HEK293 (cell line): ENCODE results near the gene R3HDM2.

ENCODE experiments used
- CTCF ChIA-PET: fragments of 350-600 bp; formaldehyde crosslinking; extraction: SDS; loops from one replicate; lab custom pipeline; 2021; ENCODE audit warnings: antibody characterized with exemption; lab: Yijun Ruan, JAX
- POLR2A ChIA-PET: fragments of 300-600 bp; formaldehyde crosslinking; extraction: SDS; loops from one replicate; lab custom pipeline; 2020; ENCODE audit warnings: antibody characterized with exemption, inconsistent platforms; lab: Yijun Ruan, JAX
- H3K27ac ChIP-seq: fragments of 200-500 bp; sonication (Bioruptor generic); 2 replicates; pipeline ENCODE4 v1.5.1; 2014; ENCODE audit warnings: low read depth, low read length, control low read depth, inconsistent platforms; ENCODE audit errors: extremely low read depth
- H3K36me3 ChIP-seq, 2 experiments: fragments of 200-500 bp in 1 of 2; sonication (Bioruptor generic) in 1 of 2; 1 replicate in 1 of 2; 2 replicates in 1 of 2; pipeline ENCODE4 v1.5.1; 2014 to 2017; ENCODE audit warnings: inconsistent platforms in 2 of 2, low read length in 2 of 2; ENCODE audit not compliant: control insufficient read depth in 2 of 2, insufficient read depth in 1 of 2
- H3K4me1 ChIP-seq: fragments of 200-500 bp; sonication (Bioruptor generic); 2 replicates; pipeline ENCODE4 v1.5.1; 2014; ENCODE audit warnings: mild to moderate bottlenecking, low read length, inconsistent platforms; ENCODE audit not compliant: control insufficient read depth, insufficient read depth
- H3K4me3 ChIP-seq: 2 replicates; pipeline ENCODE4 v1.5.1; 2011; ENCODE audit warnings: low read depth, mild to moderate bottlenecking, control low read depth, low read length, moderate library complexity
- H3K9me3 ChIP-seq: fragments of 200-500 bp; sonication (Bioruptor generic); 2 replicates; pipeline ENCODE4 v1.5.1; 2014; ENCODE audit warnings: low read depth, low read length, inconsistent platforms; ENCODE audit not compliant: control insufficient read depth, insufficient read depth
- HOXA7 ChIP-seq: sonication (generic); formaldehyde crosslinking; IDR thresholded peaks from 2 replicates; pipeline ENCODE4 v1.8.1; 2022; ENCODE audit warnings: missing genetic modification reagents, borderline replicate concordance
- HOXC10 ChIP-seq: sonication (generic); formaldehyde crosslinking; IDR thresholded peaks from 2 replicates; pipeline ENCODE4 v1.8.1; 2023; ENCODE audit warnings: mild to moderate bottlenecking, missing genetic modification reagents
- IKZF3 ChIP-seq: fragments of 450-650 bp; IDR thresholded peaks from 2 replicates; pipeline ENCODE4 v1.5.0; 2018; ENCODE audit warnings: missing biosample characterization, mild to moderate bottlenecking, missing genetic modification characterization, moderate library complexity
- KLF8 ChIP-seq: fragments of 450-650 bp; formaldehyde crosslinking; IDR thresholded peaks from 2 replicates; pipeline ENCODE4 v1.5.1; 2016; ENCODE audit warnings: missing biosample characterization, missing genetic modification characterization
- PRDM4 ChIP-seq: fragments of 450-650 bp; formaldehyde crosslinking; IDR thresholded peaks from 2 replicates; pipeline ENCODE4 v1.5.1; 2017; ENCODE audit warnings: missing biosample characterization, missing genetic modification characterization
- SCRT1 ChIP-seq: fragments of 450-650 bp; formaldehyde crosslinking; IDR thresholded peaks from 2 replicates; pipeline ENCODE4 v1.5.1; 2016; ENCODE audit warnings: missing biosample characterization, missing genetic modification characterization, borderline replicate concordance
- SP2 ChIP-seq: fragments of 450-650 bp; formaldehyde crosslinking; IDR thresholded peaks from 2 replicates; pipeline ENCODE4 v1.5.1; 2016; ENCODE audit warnings: missing biosample characterization, missing genetic modification characterization
- TSHZ1 ChIP-seq: fragments of 450-650 bp; formaldehyde crosslinking; IDR thresholded peaks from 2 replicates; pipeline ENCODE4 v1.5.1; 2016; ENCODE audit warnings: missing biosample characterization, missing genetic modification characterization, borderline replicate concordance
- ZFP41 ChIP-seq: fragments of 450-650 bp; formaldehyde crosslinking; IDR thresholded peaks from 2 replicates; pipeline ENCODE4 v1.5.1; 2016; ENCODE audit warnings: missing biosample characterization, missing genetic modification characterization, borderline replicate concordance
- ZNF114 ChIP-seq: fragments of 450-650 bp; formaldehyde crosslinking; IDR thresholded peaks from 2 replicates; pipeline ENCODE4 v1.5.0; 2017; ENCODE audit warnings: missing biosample characterization, missing genetic modification characterization
- ZNF174 ChIP-seq: fragments of 450-650 bp; formaldehyde crosslinking; IDR thresholded peaks from 2 replicates; pipeline ENCODE4 v1.5.0; 2017; ENCODE audit warnings: missing biosample characterization, mild to moderate bottlenecking, missing genetic modification characterization
- ZNF211 ChIP-seq: fragments of 450-650 bp; formaldehyde crosslinking; IDR thresholded peaks from 2 replicates; pipeline ENCODE4 v1.5.1; 2016; ENCODE audit warnings: low read depth, missing biosample characterization, missing genetic modification characterization
- ZNF221 ChIP-seq: fragments of 450-650 bp; formaldehyde crosslinking; IDR thresholded peaks from 2 replicates; pipeline ENCODE4 v1.5.1; 2017; ENCODE audit warnings: missing biosample characterization, missing genetic modification characterization, borderline replicate concordance
- ZNF248 ChIP-seq: fragments of 450-650 bp; formaldehyde crosslinking; IDR thresholded peaks from 2 replicates; pipeline ENCODE4 v1.5.1; 2017; ENCODE audit warnings: missing biosample characterization, missing genetic modification characterization
- ZNF350 ChIP-seq: fragments of 450-650 bp; formaldehyde crosslinking; IDR thresholded peaks from 2 replicates; pipeline ENCODE4 v1.5.0; 2017; ENCODE audit warnings: missing biosample characterization, mild to moderate bottlenecking, missing genetic modification characterization
- ZNF366 ChIP-seq: fragments of 450-650 bp; formaldehyde crosslinking; conservative IDR thresholded peaks from 2 replicates; pipeline ENCODE4 v1.5.1; 2016; ENCODE audit warnings: missing biosample characterization, missing genetic modification characterization
- ZNF37A ChIP-seq: fragments of 450-650 bp; IDR thresholded peaks from 2 replicates; pipeline ENCODE4 v1.5.1; 2018; ENCODE audit warnings: missing biosample characterization, missing genetic modification characterization
- ZNF544 ChIP-seq: fragments of 450-650 bp; formaldehyde crosslinking; IDR thresholded peaks from 2 replicates; pipeline ENCODE4 v1.5.0; 2017; ENCODE audit warnings: missing biosample characterization, missing genetic modification characterization
- ZNF571 ChIP-seq: fragments of 450-650 bp; formaldehyde crosslinking; IDR thresholded peaks from 2 replicates; pipeline ENCODE4 v1.5.0; 2017; ENCODE audit warnings: missing biosample characterization, missing genetic modification characterization
- ZNF596 ChIP-seq: fragments of 450-650 bp; IDR thresholded peaks from 2 replicates; pipeline ENCODE4 v1.5.0; 2018; ENCODE audit warnings: missing biosample characterization, mild to moderate bottlenecking, missing genetic modification characterization, moderate library complexity
- TF ChIP-seq, protein P1 (sequence below): fragments of 450-650 bp; formaldehyde crosslinking; IDR thresholded peaks from 2 replicates; pipeline ENCODE4; 2016; ENCODE audit warnings: missing biosample characterization, missing genetic modification characterization
- TF ChIP-seq, protein P2 (sequence below): fragments of 450-650 bp; formaldehyde crosslinking; IDR thresholded peaks from 2 replicates; pipeline ENCODE4 v1.5.1; 2016; ENCODE audit warnings: missing biosample characterization, missing genetic modification characterization
- TF ChIP-seq, protein P3 (sequence below): fragments of 450-650 bp; formaldehyde crosslinking; IDR thresholded peaks from 2 replicates; pipeline ENCODE4 v1.5.1; 2016; ENCODE audit warnings: missing biosample characterization, missing genetic modification characterization, low read depth
- TF ChIP-seq, protein P4 (sequence below): fragments of 450-650 bp; formaldehyde crosslinking; IDR thresholded peaks from 2 replicates; pipeline ENCODE4 v1.5.1; 2016; ENCODE audit warnings: missing biosample characterization, missing genetic modification characterization

Gene R3HDM2

DNA sequence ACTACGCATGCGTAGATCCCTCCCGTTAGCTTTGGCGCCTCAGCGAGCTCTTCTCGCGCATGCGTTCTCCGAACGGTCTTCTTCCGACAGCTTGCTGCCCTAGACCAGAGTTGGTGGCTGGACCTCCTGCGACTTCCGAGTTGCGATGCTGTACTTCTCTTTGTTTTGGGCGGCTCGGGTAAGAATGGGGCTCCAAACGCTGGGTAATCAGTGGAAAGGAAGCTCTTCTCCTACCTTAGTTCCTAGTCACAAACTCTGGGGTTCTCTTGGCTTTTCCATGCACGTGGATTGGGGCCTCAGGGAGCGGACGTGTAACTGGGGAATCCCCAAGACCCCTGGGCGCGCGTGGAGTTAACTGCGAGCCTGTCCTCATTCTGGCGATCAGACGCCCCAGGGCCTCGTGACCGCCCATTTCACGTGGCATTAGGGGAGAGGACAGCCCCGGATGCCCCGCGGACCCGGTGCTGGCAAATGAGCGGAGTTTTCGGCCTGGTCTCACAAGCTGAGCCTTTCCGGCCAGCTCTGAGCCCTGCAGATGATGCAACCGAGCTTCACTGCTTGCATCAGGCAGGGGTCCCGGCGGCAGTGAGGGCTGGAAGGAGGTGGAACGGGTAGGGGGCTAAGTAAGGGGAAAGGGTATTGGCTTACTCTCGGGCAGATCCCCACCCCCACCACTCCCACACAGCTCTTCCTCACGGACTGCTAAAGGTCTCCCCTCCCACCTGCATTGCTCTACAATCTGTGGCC, 201.0 kb downstream of the R3HDM2 start, which contains the start of gene SHMT2:
TSS of gene SHMT2 (plus strand) at position 78 of the 747 bp plus-strand sequence. CDS start at position 146, 68 bp downstream.
- POLR2A ChIA-PET = interaction anchor here (0.6 to 3.5 kb wide), 12 partner anchors 8 to 593 kb away, joined by 3 to 72 read pairs (median 6); partner anchors contain the start of genes DDIT3, GLI1, INHBE and NXPH4
- peak within 1 kb of the TSS; percentile 46 for H3K4me3 ChIP-seq
- H3K4me1 ChIP-seq = peaks cover 17% of the 10 kb centered on the region
- peak within 1 kb of the TSS; percentile 87 for H3K27ac ChIP-seq
- H3K36me3 ChIP-seq = peaks cover 0 to 42% of the 10 kb centered on the region in 2 experiments; a peak in 1 of 3 replicates
- no peaks in the 10 kb centered on the region for H3K9me3 ChIP-seq
- CTCF ChIA-PET = interaction anchor here (0.5 to 23.3 kb wide), 15 partner anchors 10 to 1111 kb away, joined by 3 to 628 read pairs (median 3); partner anchors contain the start of gene NXPH4
- TF ChIP-seq ZNF596 (tag by site-specific recombination) (no peak), ZNF174 (tag by site-specific recombination) (no peak), SP2 (tag by site-specific recombination) (peak; percentile 45; the same call in 1 of the 2 replicates), ZNF571 (tag by site-specific recombination) (no peak), ZNF211 (tag by site-specific recombination) (no peak), HOXA7 (CRISPR knock-in tag) (no peak), IKZF3 (tag by site-specific recombination) (no peak), SCRT1 (no peak), ZNF37A (tag by site-specific recombination) (no peak), KLF8 (tag by site-specific recombination) (0 out of 2 replicates have a peak, but pooled peaks have one; percentile 15), HOXC10 (no peak), ZNF544 (tag by site-specific recombination) (no peak), ZFP41 (no peak), ZNF221 (tag by site-specific recombination) (no peak), ZNF248 (tag by site-specific recombination) (no peak), ZNF366 (no peak), TSHZ1 (tag by site-specific recombination) (no peak), ZNF114 (tag by site-specific recombination) (no peak), ZNF350 (no peak), PRDM4 (tag by site-specific recombination) (no peak)
- TF ChIP-seq, protein P1, sequence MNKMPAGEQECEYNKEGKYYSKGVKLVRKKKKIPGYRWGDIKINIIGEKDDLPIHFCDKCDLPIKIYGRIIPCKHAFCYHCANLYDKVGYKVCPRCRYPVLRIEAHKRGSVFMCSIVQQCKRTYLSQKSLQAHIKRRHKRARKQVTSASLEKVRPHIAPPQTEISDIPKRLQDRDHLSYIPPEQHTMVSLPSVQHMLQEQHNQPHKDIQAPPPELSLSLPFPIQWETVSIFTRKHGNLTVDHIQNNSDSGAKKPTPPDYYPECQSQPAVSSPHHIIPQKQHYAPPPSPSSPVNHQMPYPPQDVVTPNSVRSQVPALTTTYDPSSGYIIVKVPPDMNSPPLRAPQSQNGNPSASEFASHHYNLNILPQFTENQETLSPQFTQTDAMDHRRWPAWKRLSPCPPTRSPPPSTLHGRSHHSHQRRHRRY (tag by site-specific recombination) = no peak
- TF ChIP-seq, protein P2, sequence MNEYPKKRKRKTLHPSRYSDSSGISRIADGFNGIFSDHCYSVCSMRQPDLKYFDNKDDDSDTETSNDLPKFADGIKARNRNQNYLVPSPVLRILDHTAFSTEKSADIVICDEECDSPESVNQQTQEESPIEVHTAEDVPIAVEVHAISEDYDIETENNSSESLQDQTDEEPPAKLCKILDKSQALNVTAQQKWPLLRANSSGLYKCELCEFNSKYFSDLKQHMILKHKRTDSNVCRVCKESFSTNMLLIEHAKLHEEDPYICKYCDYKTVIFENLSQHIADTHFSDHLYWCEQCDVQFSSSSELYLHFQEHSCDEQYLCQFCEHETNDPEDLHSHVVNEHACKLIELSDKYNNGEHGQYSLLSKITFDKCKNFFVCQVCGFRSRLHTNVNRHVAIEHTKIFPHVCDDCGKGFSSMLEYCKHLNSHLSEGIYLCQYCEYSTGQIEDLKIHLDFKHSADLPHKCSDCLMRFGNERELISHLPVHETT (tag by site-specific recombination) = no peak
- TF ChIP-seq, protein P3, sequence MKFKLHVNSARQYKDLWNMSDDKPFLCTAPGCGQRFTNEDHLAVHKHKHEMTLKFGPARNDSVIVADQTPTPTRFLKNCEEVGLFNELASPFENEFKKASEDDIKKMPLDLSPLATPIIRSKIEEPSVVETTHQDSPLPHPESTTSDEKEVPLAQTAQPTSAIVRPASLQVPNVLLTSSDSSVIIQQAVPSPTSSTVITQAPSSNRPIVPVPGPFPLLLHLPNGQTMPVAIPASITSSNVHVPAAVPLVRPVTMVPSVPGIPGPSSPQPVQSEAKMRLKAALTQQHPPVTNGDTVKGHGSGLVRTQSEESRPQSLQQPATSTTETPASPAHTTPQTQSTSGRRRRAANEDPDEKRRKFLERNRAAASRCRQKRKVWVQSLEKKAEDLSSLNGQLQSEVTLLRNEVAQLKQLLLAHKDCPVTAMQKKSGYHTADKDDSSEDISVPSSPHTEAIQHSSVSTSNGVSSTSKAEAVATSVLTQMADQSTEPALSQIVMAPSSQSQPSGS (tag by site-specific recombination) = peak; percentile 53
- TF ChIP-seq, protein P4, sequence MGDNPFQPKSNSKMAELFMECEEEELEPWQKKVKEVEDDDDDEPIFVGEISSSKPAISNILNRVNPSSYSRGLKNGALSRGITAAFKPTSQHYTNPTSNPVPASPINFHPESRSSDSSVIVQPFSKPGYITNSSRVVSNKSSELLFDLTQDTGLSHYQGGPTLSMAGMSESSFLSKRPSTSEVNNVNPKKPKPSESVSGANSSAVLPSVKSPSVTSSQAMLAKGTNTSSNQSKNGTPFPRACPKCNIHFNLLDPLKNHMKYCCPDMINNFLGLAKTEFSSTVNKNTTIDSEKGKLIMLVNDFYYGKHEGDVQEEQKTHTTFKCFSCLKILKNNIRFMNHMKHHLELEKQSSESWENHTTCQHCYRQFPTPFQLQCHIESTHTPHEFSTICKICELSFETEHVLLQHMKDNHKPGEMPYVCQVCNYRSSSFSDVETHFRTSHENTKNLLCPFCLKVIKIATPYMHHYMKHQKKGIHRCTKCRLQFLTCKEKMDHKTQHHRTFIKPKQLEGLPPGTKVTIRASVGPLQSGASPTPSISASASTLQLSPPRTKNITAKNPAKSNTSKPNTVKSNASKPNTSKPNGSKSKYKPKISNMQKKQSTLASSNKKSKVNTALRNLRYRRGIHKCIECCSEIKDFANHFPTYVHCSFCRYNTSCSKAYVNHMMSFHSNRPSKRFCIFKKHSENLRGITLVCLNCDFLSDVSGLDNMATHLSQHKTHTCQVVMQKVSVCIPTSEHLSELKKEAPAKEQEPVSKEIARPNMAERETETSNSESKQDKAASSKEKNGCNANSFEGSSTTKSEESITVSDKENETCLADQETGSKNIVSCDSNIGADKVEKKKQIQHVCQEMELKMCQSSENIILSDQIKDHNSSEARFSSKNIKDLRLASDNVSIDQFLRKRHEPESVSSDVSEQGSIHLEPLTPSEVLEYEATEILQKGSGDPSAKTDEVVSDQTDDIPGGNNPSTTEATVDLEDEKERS (tag by site-specific recombination) = no peak
